Brain pericyte (primary cell): ENCODE data around the gene POU5F2.

Source experiments
- DNase-seq: peaks from one replicate; pipeline ENCODE4 v3.0.0-alpha.2; 2012; ENCODE audit warnings: low read depth, low spot score

The POU5F2 gene

DNA sequence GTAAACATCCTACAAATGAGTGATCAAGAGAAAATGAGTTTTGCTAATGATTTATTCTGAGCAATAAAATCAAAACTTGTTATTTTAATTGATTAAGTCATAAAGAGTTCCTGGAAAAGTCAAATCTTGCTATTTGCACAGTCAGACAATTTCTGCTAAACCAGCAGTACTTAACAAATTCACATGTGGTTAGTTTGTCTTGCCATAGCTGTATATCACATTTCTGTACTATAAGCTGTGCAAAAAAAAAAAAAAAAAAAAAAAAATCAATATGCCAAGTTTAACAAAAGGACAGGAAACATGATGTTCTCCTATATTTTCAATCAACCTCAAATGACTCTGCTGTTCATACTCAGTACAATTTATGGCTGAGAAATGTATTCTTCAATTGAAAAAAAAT lies 24.9 kb downstream of the POU5F2 start:
- no peak for DNase-seq

DNA sequence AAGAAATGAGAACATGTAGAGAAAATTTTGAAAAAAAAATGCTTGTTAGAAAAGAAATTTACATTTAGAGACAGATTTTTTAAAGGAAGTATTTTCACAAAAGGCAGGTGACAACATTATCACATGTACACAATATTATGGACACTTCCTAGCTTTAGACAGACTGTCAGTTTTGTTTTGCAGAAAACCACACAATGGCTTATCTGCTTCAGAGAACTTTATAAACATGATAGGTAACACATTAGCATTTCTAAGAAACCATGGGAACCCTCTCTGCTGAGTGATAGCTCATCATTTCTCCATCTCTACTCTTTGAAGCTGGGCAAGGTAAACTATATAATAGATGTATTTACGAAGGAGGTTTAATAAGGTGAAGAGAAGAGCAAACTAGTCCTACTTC lies 25.6 kb downstream of the POU5F2 start:
- no peak for DNase-seq

DNA sequence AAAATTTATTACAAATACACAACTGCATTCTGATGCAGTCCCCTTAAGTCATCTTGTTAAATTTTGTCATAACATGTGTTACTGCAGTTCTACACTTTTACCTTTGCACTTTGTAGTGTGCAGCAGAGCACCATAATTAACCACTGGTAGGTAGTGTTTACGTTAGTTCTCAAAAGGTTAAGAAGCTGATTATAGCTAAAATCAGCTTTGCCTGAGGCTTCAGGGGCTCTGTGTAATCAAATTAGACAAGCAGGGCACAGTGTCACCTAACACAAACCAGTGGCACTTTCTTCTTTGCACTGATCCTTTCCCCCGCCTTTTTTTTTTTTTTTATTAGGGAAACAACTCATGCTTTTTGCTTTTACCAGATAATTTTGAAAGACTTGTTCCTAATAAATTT lies 26.1 kb downstream of the POU5F2 start:
- DNase-seq, result no peak

DNA sequence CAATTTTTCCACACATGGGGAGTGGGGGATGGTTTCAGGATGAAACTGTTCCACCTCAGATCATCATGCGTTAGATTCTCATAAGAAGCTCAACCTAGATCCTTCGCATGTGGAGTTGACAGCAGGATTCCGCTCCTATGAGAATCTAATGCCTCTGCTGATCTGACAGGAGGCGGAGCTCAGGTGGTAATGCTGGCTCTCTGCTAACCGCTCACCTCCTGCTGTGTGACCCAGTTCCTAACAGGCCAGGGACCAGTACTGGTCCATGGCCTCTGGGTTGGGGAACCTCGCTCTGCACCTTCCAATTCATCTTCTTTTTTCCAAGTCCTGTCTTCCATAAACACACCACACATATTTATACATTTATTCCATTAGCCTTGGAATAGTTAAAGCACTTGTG lies 33.0 kb downstream of the POU5F2 start:
- DNase-seq, result no peak

DNA sequence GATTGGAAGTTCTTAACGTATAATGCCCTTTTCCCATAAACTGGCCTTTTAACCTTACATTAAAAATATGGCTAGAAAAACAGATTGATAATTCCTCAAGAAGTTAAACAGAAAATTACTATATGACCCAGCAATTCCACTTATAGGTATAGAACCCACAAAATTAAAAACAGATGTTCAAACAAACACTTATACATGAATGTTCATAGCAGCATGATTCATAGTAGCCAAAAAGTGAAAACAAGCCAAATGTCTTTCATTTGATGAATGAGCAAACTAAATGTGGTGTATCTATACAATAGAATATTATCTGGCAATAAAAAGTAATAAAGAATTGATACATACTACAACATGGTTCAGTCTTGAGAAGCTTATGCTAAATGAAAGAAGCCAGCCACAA lies 35.5 kb downstream of the POU5F2 start:
- DNase-seq, result peak; percentile 16

DNA sequence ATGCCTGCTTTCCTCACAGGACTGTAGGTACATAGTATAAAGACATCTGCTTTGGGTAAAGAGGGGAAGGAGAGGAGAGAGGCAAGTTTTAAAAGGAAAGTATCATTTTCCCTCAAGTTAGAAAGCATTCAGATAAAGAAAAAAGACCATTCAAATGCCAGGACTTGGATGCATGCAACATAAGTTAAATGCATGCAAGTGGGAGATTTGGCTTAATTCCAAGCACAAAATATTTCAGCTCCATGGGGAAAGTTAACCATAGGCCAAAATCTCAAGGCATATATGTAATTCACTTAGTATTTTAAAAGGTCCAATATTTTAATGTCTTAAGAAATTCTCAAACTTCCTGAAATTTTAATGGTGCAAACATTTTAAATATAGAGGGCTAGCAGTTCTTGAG lies 36.4 kb downstream of the POU5F2 start:
- no peak for DNase-seq

DNA sequence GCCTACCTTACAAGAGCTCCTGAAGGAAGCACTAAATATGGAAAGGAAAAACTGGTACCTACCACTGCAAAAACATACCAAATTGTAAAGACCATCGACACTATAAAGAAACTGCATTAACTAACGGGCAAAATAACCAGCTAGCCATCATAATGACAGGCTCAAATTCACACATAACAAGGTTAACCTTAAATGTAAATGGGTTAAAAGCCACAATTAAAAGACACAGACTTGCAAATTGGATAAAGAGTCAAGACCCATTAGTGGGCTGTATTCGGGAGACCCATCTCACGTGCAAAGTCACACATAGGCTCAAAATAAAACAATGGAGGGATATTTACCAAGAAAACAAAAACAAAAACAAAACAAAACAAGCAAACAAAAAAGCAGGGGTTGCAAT lies 49.4 kb downstream of the POU5F2 start:
- DNase-seq, result no peak
